GM10266 (cell line): ENCODE data around the gene GHR.

Experiments used
- DNase-seq: peaks from one replicate; pipeline ENCODE4 v3.0.0; 2012; ENCODE audit errors: extremely low spot score
- TF ChIP-seq, protein P1 (sequence below): IDR thresholded peaks from 2 replicates; pipeline ENCODE4 v1.5.1; 2012; ENCODE audit warnings: mild to moderate bottlenecking, low read depth; ENCODE audit not compliant: control insufficient read depth, insufficient read depth; ENCODE audit errors: missing control alignments

The GHR gene

DNA sequence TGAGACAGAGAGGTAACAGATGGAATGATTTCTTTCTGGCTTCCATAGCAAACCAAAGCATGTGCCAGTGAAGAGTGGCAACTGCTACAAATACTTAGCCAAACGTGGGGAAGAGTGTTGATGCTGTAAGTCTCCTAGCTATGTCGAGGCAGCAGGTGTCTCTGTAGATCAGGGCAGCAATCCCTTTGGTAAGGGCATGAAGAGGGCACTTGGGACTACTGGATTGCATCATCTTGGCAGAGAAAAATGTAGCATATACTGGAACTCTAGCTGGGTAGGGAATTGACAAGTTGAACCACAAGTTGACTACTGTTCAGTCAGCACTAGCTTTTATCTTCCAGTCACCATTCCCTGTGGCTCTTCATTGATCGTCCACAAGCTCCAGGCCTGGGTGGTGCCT, 75.8 kb downstream of the GHR start:
- DNase-seq, result no peak
- TF ChIP-seq, protein P1, sequence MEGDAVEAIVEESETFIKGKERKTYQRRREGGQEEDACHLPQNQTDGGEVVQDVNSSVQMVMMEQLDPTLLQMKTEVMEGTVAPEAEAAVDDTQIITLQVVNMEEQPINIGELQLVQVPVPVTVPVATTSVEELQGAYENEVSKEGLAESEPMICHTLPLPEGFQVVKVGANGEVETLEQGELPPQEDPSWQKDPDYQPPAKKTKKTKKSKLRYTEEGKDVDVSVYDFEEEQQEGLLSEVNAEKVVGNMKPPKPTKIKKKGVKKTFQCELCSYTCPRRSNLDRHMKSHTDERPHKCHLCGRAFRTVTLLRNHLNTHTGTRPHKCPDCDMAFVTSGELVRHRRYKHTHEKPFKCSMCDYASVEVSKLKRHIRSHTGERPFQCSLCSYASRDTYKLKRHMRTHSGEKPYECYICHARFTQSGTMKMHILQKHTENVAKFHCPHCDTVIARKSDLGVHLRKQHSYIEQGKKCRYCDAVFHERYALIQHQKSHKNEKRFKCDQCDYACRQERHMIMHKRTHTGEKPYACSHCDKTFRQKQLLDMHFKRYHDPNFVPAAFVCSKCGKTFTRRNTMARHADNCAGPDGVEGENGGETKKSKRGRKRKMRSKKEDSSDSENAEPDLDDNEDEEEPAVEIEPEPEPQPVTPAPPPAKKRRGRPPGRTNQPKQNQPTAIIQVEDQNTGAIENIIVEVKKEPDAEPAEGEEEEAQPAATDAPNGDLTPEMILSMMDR, result no peak

DNA sequence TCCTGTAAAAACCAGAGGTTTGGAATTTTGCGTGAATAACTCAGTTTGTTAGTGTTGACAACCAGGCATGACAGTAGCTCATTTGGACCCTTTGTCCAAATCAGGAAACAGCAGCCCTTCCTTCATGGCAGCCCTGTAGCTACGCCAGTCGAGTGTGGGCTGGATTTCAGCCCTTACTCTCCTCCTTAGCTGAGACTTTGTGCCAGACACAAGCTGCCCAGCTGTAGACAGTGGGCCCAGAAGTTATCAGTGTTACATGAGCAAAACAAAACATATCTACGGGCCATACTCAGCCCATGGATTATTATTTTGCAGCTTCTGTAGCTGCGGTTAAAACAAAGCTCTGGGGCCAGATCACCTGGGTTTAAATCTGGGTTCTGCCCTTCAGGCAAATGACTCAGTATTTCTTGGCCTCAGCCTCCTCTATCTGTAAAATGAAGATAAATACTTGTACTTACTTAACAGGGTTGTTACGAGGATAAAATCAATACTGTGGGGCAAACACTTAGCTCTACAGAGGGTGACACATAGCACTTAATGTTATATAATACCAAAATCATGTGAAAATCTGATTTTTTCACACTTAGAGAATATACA, 76.9 kb downstream of the GHR start:
- TF ChIP-seq, protein P1, result no peak
- DNase-seq, result no peak

DNA sequence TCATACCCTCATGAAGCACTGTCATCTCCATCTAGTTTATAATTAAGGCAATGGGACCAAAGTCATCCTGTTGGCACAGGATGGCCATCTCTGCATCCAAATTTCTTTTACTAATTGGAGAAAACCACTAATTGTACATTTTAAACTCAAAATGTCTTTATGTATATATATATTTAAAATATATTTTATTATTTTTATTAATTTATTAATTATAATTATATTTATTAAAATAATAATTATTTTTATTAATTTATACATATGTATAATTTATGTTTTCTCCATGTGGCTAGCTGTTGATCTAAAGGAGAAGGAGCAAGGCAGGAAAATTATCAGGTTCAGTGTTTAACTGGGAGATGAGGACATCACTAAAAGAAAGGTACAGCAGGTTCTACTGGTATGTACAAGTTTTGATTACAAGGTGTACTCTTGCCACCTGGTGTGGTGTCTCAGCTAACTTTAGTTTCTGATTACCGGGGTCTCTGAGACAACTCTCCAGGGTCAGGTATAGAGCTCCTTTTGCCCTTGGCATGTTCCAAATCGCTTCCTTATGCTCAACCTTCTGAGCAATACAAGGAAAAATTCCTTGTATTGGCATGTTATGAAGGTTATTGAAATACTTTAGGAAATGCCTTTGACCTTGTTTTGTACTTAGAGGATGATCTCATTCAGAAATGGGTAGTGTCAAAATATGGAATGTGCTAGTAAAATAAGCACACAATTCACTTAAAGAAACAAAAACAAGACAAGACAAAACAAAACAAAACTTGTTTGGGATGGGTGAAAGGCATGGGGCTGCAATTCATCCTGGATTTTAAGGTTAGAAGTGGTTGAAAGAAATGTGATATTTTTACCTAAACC, 79.6 kb downstream of the GHR start:
- TF ChIP-seq, protein P1, result no peak
- no peak for DNase-seq

DNA sequence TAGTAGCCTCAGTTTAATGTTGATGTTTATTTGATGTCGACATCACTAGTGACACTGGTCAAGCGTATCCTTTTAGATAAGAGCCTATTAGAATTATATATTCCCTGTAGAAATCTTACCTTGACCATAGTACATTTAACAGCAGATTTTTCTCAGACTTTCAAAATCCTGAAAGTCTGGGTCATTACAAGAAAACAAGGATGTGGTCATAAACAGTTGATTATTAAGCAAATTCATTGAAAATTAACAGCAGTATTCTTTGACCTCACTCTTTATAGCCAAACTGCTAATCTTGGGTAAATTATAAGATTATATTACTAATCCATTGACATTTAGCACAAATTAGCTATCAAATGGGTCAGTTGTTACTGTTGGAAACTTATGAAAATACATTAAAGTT, 83.4 kb downstream of the GHR start:
- TF ChIP-seq, protein P1, result no peak
- DNase-seq, result no peak

DNA sequence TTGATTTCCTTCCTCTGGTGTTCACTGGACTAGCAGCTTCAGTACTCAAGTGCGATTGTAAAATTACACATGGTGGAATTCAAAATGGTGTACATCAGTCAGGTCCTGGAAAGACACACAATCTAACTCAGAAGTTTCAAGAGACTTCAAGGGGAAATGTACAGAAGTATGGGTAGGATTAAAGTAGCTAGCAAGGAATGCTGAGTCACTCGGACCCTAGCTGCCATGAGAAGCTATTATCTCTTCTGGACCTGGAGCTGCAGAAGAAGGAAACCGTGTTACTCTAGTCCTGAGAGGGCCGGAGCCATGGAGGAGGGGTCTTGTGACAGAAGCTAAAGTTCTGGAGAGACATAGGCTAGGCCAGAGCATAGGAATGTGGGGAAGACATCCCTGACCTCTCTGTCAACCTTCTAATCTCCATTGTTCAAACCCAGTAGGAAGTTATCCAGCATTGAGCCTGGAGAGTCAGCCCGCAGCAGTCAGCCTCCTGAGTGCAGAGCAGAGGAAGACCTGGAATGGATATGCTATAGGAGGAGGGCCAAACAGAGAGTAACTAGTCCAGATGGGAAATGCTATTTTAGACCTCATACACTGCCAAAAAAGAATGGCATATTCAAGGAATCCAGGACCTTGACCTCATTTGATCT, 84.3 kb downstream of the GHR start:
- TF ChIP-seq, protein P1, result no peak
- no peak for DNase-seq

DNA sequence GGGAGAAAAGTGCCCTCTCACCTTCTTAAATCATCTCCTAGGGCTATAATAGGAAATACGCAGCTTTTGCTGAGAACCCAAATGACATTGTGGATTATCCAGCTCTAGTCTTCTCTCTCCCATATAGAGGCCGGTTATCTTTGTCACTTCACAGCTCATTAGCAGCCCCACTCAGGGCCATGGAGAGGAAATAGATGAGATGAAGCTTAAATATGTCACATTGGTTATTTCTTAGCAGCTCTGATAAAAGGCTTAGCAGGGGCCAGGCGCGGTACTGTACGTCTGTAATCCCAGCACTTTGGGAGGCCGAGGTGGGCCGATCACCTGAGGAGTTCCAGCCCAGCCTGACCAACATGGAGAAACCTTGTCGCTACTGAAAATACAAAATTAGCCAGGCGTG, 90.0 kb downstream of the GHR start:
- no peak for DNase-seq
- TF ChIP-seq, protein P1, result no peak

DNA sequence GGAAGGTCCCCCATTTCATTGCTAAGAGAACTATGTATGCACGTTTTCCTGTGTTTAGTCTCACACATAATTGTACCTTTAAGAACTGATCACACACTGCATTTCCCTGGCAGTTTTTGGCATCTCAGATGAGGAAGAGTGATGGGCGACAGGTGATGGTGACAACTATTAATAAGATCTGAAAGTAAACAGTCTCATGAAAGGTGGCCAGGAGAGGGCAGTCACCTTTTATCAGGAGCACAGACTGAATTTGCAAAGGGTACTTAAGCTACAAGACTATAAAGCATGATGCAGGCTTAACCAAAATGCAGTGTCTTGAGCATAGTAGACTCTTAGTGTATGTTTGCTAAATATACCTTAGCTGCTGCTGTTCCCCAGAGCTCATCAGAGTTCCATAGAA, 91.5 kb downstream of the GHR start:
- DNase-seq, result no peak
- TF ChIP-seq, protein P1, result no peak
